C4-2B (cell line): ENCODE results near the gene TRAF5.

ENCODE experiments used
- H3K27ac ChIP-seq: fragments of 450-650 bp; 2 replicates; pipeline ENCODE4 v1.5.1; 2017
- ZFX ChIP-seq: fragments of 450-650 bp; IDR thresholded peaks from 2 replicates; pipeline ENCODE4 v1.6.1; 2017
- TF ChIP-seq, protein P1 (sequence below): fragments of 450-650 bp; conservative IDR thresholded peaks from 2 replicates; pipeline ENCODE4 v1.5.1; 2017; ENCODE audit warnings: mild to moderate bottlenecking

The TRAF5 gene

DNA sequence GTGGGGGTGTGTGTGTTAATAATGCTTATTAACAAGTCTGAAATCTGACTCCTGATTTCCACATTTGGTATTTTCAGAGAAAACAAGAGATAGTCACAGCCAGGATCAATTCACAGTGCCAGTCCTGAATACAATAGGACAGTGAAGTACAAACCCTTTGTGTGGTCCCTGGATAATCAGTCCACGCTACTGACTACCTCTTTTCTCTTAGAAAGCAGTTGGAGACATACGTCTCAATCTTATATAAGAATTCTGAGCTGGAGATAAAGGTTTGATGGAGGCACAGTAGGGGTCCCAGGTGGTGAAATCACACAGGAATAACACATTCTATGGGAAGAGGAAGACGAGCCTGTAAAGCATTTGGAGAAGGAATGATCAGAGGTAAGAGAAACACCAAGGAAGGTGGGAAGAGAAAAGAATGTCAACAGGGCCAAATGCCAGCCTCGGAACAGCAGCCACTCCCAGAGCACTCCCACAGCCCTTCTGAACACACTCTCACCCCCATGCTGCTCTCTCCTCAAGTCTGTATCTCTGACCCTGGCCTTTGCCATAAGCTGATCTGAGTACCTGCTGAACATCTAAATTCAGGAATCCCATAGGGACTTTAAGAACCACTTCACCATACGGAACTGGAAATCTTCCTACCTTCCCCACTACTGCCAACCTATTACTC lies 48.6 kb downstream of the TRAF5 start:
- TF ChIP-seq, protein P1, sequence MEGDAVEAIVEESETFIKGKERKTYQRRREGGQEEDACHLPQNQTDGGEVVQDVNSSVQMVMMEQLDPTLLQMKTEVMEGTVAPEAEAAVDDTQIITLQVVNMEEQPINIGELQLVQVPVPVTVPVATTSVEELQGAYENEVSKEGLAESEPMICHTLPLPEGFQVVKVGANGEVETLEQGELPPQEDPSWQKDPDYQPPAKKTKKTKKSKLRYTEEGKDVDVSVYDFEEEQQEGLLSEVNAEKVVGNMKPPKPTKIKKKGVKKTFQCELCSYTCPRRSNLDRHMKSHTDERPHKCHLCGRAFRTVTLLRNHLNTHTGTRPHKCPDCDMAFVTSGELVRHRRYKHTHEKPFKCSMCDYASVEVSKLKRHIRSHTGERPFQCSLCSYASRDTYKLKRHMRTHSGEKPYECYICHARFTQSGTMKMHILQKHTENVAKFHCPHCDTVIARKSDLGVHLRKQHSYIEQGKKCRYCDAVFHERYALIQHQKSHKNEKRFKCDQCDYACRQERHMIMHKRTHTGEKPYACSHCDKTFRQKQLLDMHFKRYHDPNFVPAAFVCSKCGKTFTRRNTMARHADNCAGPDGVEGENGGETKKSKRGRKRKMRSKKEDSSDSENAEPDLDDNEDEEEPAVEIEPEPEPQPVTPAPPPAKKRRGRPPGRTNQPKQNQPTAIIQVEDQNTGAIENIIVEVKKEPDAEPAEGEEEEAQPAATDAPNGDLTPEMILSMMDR, result no peak
- no peak for TF ChIP-seq ZFX

DNA sequence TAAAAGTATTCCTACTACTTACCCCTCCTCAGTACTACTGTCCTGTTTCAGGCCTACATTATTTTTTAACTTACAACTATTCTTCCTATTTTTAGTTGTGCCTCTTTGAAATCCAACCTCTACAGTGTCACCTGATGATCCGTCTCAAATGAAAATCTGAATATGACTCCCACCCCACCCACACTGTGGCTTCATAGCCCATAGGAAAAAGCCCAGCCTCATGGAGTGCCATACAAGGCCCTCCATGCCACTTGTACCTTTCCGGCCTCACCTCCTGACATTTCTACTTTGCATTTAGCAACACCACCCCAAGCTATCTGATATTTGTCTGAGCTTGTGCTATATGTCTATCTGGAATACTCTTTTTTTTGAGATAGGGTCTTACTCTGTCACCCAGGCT lies 49.3 kb downstream of the TRAF5 start:
- TF ChIP-seq ZFX, result no peak
- TF ChIP-seq, protein P1, result no peak
- no peak overlapping the region for H3K27ac ChIP-seq

More for the DNA sequence above, 48.6 kb downstream of the TRAF5 start:
- H3K27ac ChIP-seq, result no peak overlapping the region

DNA sequence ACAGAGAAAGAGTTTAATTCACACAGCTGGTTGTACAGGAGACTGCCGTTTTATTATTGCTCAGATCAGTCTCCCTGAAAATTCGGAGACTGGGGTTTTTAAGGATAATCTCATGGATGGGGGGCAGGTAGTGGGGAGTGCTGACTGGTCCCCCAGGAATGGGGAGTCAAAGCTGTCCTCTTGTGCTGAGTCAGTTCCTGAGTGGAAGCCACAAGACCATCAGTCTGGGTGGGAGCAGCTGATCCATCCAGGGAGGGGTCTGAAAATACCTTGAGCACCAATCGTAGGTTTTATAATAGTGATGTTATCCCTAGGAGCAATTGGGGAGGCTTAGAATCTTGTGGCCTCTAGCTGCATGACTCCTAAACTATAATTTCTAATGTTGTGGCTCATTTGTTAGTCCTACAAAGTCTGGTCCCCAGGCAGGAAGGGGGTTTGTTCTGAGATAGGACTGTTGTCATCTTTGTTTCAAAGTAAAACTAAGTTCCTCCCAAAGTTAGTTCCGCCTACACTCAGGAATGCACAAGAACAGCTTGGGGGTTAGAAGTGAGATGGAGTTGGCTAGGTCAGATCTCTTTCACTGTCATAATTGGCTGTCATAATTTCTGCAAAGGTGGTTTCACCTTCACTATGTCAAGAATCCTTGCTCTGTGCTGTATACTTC lies 50.3 kb downstream of the TRAF5 start:
- no peak overlapping the region for H3K27ac ChIP-seq
- TF ChIP-seq ZFX, result no peak

DNA sequence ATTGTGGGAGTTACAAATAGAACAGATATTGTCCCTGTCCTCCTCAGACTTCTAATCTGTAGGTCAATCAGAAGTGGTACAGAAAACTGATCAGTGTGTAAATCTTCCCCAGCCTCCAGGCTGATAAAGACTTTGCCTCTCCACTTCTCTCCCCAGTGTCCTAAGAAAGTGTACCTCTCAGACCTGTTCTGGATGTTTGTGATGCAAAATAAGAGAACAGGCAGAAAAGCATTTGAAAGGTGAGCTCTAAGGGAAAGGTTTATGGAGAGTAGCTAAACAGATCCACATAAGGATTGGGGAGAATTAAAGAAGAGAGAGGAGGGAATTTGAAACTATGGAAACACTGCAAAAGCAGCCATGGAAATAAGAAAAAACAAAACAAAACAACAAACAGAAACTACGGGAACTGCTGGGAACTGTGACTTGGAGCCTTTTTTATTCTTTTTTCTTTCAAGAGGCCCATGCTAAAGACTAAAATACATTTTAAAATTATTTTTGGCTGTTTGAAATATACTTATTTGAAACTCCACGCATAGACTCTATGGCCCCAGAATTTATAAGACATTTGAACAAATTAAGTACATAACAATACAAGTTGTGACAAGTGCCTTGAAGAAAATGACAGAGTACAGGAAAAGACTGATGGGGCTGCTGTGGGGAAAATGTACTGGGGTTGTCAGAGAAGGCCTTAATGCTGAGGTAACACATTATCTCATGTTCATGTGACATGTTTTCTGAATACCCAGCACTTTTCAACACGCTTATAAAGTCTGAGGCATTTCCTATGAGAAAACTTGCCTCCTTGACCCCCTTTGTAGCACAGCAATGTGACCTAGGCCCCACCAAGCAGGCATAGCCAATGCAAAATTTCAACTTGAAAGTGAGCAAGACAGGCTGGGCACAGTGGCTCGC lies 51.2 kb downstream of the TRAF5 start:
- no peak for TF ChIP-seq ZFX
- TF ChIP-seq, protein P1, result no peak
- H3K27ac ChIP-seq, result no peak overlapping the region

DNA sequence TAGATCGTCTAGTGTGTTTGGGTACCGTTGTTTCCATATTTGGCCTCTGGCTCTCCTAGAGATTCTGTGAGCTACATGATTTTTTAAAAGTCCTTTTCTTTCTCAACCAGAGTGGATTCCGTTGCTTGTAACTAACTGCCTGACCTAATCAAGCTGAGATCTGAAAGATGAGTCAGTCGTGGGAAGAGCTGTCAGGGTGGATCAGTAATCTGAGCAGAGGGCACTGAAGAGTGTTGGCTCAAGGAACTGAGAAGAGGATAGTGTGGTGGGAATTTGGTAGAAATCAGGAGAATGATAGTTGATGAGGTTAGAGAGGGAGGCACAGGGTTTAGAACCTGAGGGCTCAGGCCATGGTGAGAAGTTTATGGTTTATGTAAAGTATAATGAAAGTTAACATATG lies 52.2 kb downstream of the TRAF5 start:
- TF ChIP-seq ZFX, result no peak
- TF ChIP-seq, protein P1, result no peak
- H3K27ac ChIP-seq, result no peak overlapping the region

DNA sequence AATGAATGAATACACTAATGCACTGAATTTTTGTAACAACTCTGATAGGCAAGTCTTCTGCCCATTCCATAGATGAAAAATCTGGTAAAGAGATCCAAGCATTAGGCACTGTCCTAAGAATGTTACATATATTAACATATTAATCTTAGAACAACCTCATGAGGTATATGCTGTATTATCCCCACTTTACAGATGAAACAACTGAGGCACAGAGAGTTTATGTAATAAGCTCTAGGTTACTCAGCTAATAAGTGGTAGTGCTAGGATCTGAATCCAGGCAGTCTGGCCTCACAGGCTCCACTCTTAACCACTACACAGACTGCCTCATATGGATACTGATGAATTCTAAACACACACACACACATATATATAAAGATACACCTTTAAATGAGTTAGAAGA lies 52.8 kb downstream of the TRAF5 start:
- TF ChIP-seq, protein P1, result no peak
- TF ChIP-seq ZFX, result no peak
- H3K27ac ChIP-seq, result no peak overlapping the region

DNA sequence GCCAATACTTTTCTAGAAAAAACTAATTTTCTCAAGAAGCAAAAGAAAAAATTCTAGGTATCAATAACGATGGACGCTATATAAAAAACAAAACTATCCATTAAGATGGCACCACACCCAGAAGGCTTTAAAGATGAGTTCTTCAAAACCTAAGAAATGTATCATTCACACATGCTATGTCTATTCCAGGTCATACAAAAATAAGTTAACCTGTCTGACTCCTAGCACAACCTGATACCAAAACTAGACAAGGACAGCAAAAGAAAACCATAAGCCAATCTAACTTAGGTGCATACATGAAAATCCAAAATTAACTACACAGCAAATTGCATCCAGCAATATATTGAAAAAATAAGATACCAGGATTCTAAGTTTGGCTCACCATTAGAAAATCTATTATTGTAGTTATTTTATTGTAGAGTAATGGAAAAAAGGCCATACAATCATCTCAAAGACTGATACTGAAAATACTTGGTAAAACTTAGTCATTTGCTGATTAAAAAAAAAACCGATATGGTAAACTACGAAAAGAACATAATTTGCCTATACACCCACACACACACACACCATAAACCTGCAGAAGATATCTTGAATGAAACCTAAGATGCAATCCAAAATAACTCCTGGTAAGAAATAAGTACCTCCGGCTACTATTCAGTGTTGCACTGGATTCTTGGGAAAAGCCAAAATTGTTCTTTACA lies 55.0 kb downstream of the TRAF5 start:
- no peak for TF ChIP-seq ZFX
- TF ChIP-seq, protein P1, result no peak
- no peak overlapping the region for H3K27ac ChIP-seq
